ENCODE measurements around the gene RAP2A. TPM values are rescaled to one million over a fixed set of nuclear protein-coding genes. Genes with fewer than 3 reads are reported as not detected.

Gene RAP2A
- total RNA-seq, 1 experiment from 2014 or later: 42.9 TPM

- Histone ChIP-seq H3K9me3 (replicated peaks) (no peaks in the 10 kb centered on the region), H3K36me3 (no peaks in the 10 kb centered on the region), H3K27ac (no peak overlapping the region), H3K27me3 (replicated peaks) (peaks cover 4% of the 10 kb centered on the region; the same call in 1 of the 2 replicates), H3K4me3 (no peak overlapping the region), H3K4me1 (replicated peaks) (no peaks in the 10 kb centered on the region)
- DNase-seq (ENCODE audit: low read depth in 1 of 2, low spot score in 2 of 2): no peak
Measured at GRCh38 chr13:97401421-97401820, 32.5 kb upstream of the RAP2A start.

GRCh38 chr13:97403893-97404750 is 29.8 kb upstream of the RAP2A start:
- DNase-seq (ENCODE audit: low read depth in 1 of 2, low spot score in 2 of 2): no peak
- H3K4me3 ChIP-seq: no peak overlapping the region
- no peaks in the 10 kb centered on the region for H3K9me3 ChIP-seq (replicated peaks)
- H3K27ac ChIP-seq: no peak overlapping the region
- no peaks in the 10 kb centered on the region for H3K4me1 ChIP-seq (replicated peaks)
- no peaks in the 10 kb centered on the region for H3K36me3 ChIP-seq
- H3K27me3 ChIP-seq (replicated peaks): peaks cover 7% of the 10 kb centered on the region; the same call in 1 of the 2 replicates

GRCh38 chr13:97407540-97407939 is 26.4 kb upstream of the RAP2A start:
- no peak overlapping the region for H3K27ac ChIP-seq
- H3K36me3 ChIP-seq: no peaks in the 10 kb centered on the region

GRCh38 chr13:97408938-97409337 is 25.0 kb upstream of the RAP2A start:
- H3K9me3 ChIP-seq (replicated peaks): no peaks in the 10 kb centered on the region
- no peaks in the 10 kb centered on the region for H3K36me3 ChIP-seq
- no peaks in the 10 kb centered on the region for H3K4me1 ChIP-seq (replicated peaks)
- H3K27ac ChIP-seq: no peak overlapping the region
- H3K4me3 ChIP-seq: no peak overlapping the region
- peaks cover 4% of the 10 kb centered on the region; the same call in 1 of the 2 replicates for H3K27me3 ChIP-seq (replicated peaks)
- DNase-seq (ENCODE audit: low read depth in 1 of 2, low spot score in 2 of 2): no peak

More at GRCh38 chr13:97407540-97407939, 26.4 kb upstream of the RAP2A start:
- no peak overlapping the region for H3K4me3 ChIP-seq
- no peaks in the 10 kb centered on the region for H3K4me1 ChIP-seq (replicated peaks)
- no peak for DNase-seq (ENCODE audit: low read depth in 1 of 2, low spot score in 2 of 2)
- H3K9me3 ChIP-seq (replicated peaks): no peaks in the 10 kb centered on the region
- peaks cover 7% of the 10 kb centered on the region; the same call in 1 of the 2 replicates for H3K27me3 ChIP-seq (replicated peaks)

- Histone ChIP-seq H3K4me3 (no peak overlapping the region), H3K4me1 (replicated peaks) (no peaks in the 10 kb centered on the region), H3K27ac (no peak overlapping the region), H3K36me3 (no peaks in the 10 kb centered on the region), H3K9me3 (replicated peaks) (no peaks in the 10 kb centered on the region), H3K27me3 (replicated peaks) (peaks cover 4% of the 10 kb centered on the region)
- no peak for DNase-seq (ENCODE audit: low read depth in 1 of 2, low spot score in 2 of 2)
Measured at GRCh38 chr13:97411984-97412383, 22.0 kb upstream of the RAP2A start.

GRCh38 chr13:97413694-97414093 is 20.3 kb upstream of the RAP2A start:
- Histone ChIP-seq H3K27ac (no peak overlapping the region), H3K36me3 (no peaks in the 10 kb centered on the region), H3K4me3 (no peak overlapping the region), H3K27me3 (replicated peaks) (peaks cover 4% of the 10 kb centered on the region), H3K4me1 (replicated peaks) (no peaks in the 10 kb centered on the region), H3K9me3 (replicated peaks) (no peaks in the 10 kb centered on the region)
- no peak for DNase-seq (ENCODE audit: low read depth in 1 of 2, low spot score in 2 of 2)

GRCh38 chr13:97414392-97414791 is 19.6 kb upstream of the RAP2A start:
- Histone ChIP-seq H3K4me1 (replicated peaks) (no peaks in the 10 kb centered on the region), H3K4me3 (no peak overlapping the region), H3K27me3 (replicated peaks) (no peaks in the 10 kb centered on the region; the same call in none of the 2 replicates), H3K27ac (no peak overlapping the region), H3K36me3 (no peaks in the 10 kb centered on the region), H3K9me3 (replicated peaks) (no peaks in the 10 kb centered on the region)
- no peak for DNase-seq (ENCODE audit: low read depth in 1 of 2, low spot score in 2 of 2)

GRCh38 chr13:97417698-97418097 is 16.3 kb upstream of the RAP2A start:
- DNase-seq (ENCODE audit: low read depth in 1 of 2, low spot score in 2 of 2): no peak
- Histone ChIP-seq H3K9me3 (replicated peaks) (no peaks in the 10 kb centered on the region), H3K4me1 (replicated peaks) (no peaks in the 10 kb centered on the region), H3K27ac (no peak overlapping the region), H3K36me3 (no peaks in the 10 kb centered on the region), H3K27me3 (replicated peaks) (no peaks in the 10 kb centered on the region; the same call in none of the 2 replicates), H3K4me3 (no peak overlapping the region)

- DNase-seq (ENCODE audit: low read depth in 1 of 2, low spot score in 2 of 2): no peak
- Histone ChIP-seq H3K27me3 (replicated peaks) (no peaks in the 10 kb centered on the region), H3K36me3 (no peaks in the 10 kb centered on the region), H3K4me1 (replicated peaks) (no peaks in the 10 kb centered on the region), H3K27ac (no peak overlapping the region), H3K4me3 (no peak overlapping the region), H3K9me3 (replicated peaks) (no peaks in the 10 kb centered on the region)
Measured at GRCh38 chr13:97422118-97423054, 11.6 kb upstream of the RAP2A start.

GRCh38 chr13:97423300-97424045 is 10.5 kb upstream of the RAP2A start:
- H3K9me3 ChIP-seq (replicated peaks): no peaks in the 10 kb centered on the region
- no peak for DNase-seq (ENCODE audit: low read depth in 1 of 2, low spot score in 2 of 2)
- H3K4me3 ChIP-seq: no peak overlapping the region
- H3K27me3 ChIP-seq (replicated peaks): no peaks in the 10 kb centered on the region; the same call in 1 of the 2 replicates
- no peak overlapping the region for H3K27ac ChIP-seq
- no peaks in the 10 kb centered on the region for H3K36me3 ChIP-seq
- no peaks in the 10 kb centered on the region for H3K4me1 ChIP-seq (replicated peaks)

GRCh38 chr13:97425590-97425989 is 8.4 kb upstream of the RAP2A start:
- Histone ChIP-seq H3K4me1 (replicated peaks) (no peaks in the 10 kb centered on the region), H3K9me3 (replicated peaks) (no peaks in the 10 kb centered on the region), H3K4me3 (no peak overlapping the region), H3K27ac (no peak overlapping the region), H3K36me3 (no peaks in the 10 kb centered on the region), H3K27me3 (replicated peaks) (no peaks in the 10 kb centered on the region; the same call in 1 of the 2 replicates)
- DNase-seq (ENCODE audit: low read depth in 1 of 2, low spot score in 2 of 2): no peak

GRCh38 chr13:97426695-97427094 is 7.3 kb upstream of the RAP2A start:
- no peaks in the 10 kb centered on the region for H3K9me3 ChIP-seq (replicated peaks)
- no peak for DNase-seq (ENCODE audit: low read depth in 1 of 2, low spot score in 2 of 2)
- no peak overlapping the region for H3K27ac ChIP-seq
- no peak overlapping the region for H3K4me3 ChIP-seq
- no peaks in the 10 kb centered on the region for H3K4me1 ChIP-seq (replicated peaks)
- H3K27me3 ChIP-seq (replicated peaks): no peaks in the 10 kb centered on the region; the same call in 1 of the 2 replicates
- H3K36me3 ChIP-seq: no peaks in the 10 kb centered on the region

- peaks cover 7% of the 10 kb centered on the region for H3K4me1 ChIP-seq (replicated peaks)
- peaks cover 3% of the 10 kb centered on the region for H3K36me3 ChIP-seq
- H3K27ac ChIP-seq: no peak overlapping the region
- no peaks in the 10 kb centered on the region for H3K9me3 ChIP-seq (replicated peaks)
- H3K27me3 ChIP-seq (replicated peaks): no peaks in the 10 kb centered on the region; the same call in 1 of the 2 replicates
- no peak for DNase-seq (ENCODE audit: low read depth in 1 of 2, low spot score in 2 of 2)
- H3K4me3 ChIP-seq: no peak overlapping the region
Measured at GRCh38 chr13:97429681-97430081, 4.3 kb upstream of the RAP2A start.

Measured in SJSA1 (cell line).